ENCODE results near the gene TSPAN33.

DNA sequence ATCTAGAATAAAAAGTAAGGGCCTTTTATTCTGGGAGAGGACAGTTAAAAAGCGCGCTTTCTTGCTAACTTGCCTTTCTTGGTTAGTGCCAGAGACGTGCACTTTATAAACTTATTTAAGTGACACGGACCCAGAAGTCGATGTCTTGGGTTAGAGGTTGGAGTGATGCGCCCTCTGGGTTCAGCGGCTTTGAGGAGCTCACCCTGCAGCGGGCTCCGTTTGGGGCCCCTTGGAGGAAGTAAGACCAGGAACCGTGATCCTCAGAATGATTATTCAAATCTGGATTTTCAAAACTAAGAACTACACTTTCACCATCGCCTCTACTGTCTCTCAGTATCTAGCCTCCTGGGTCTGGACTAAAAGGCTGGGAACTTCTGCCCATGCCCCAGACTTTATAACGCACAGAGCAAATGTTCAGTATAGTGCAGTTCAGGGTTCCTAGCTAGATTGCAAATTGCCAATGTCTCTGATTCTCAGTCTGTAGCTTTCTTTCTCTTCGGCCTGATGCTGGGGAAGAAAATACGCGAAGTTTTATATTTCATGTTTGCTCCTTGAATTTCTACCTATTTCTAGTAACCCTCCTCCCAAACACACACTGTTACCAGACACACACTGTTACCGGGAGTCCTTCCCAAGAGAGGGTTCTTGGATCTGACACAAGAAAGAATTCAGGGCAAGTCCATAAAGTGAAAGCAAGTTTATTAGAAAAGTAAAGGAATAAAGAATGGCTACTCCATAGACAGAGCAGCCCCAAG is 25.4 kb downstream of the TSPAN33 start:
- TF ChIP-seq CTCF (IDR thresholded peaks at IDR 0.05) = no peak
- TF ChIP-seq NRF1 (IDR thresholded peaks at IDR 0.05; ENCODE audit: low read depth, low read length) = no peak
- TF ChIP-seq, protein P1, sequence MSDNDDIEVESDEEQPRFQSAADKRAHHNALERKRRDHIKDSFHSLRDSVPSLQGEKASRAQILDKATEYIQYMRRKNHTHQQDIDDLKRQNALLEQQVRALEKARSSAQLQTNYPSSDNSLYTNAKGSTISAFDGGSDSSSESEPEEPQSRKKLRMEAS (IDR thresholded peaks at IDR 0.05; ENCODE audit: low read depth) = no peak
- TF ChIP-seq TAF1 (IDR thresholded peaks at IDR 0.05; ENCODE audit: borderline replicate concordance, low read depth, low read length) = no peak
- no peak for TF ChIP-seq GABPA (IDR thresholded peaks at IDR 0.05; ENCODE audit: low read depth)
- no peak for TF ChIP-seq USF1 (IDR thresholded peaks at IDR 0.05; ENCODE audit: borderline replicate concordance, low read depth)
